Spleen (tissue), 7 donors: ENCODE results near the gene CTDSP2.

ENCODE experiments used
- CTCF ChIP-seq, 11 experiments: fragments of 200-600 bp in 7 of 11; fragments of 450-650 bp in 4 of 11; sonication (generic) in 4 of 11; IDR thresholded peaks in 8 of 11; conservative IDR thresholded peaks in 3 of 11; 1 replicate in 7 of 11; 2 replicates in 4 of 11; pipeline versions ENCODE4 v1.4.0 to v1.8.0; 2016 to 2021; ENCODE audit warnings: antibody characterized with exemption in 11 of 11, inconsistent platforms in 4 of 11, mild to moderate bottlenecking in 1 of 11
- POLR2A ChIP-seq, 3 donors: fragments of 450-650 bp; IDR thresholded peaks; one replicate each; pipeline ENCODE4 v1.5.1; 2017; ENCODE audit warnings: antibody characterized with exemption in 3 of 3, mild to moderate bottlenecking in 1 of 3
- donor health status: DM: no; HTN: no; CAD: no; lungs with moderate emphysema.
- donor health status: DM: no; HTN: no; CAD: no.
- donor health status: DM: no; HTN: no; CAD: no.

- TF ChIP-seq POLR2A (IDR thresholded peaks at IDR 0.05) (no peak), CTCF (IDR thresholded peaks at IDR 0.05 in 8 of 11, conservative IDR thresholded peaks at IDR 0.05 in 3 of 11) (no peak)
Measured at GRCh38 chr12:57796996-57797395, 49.5 kb downstream of the CTDSP2 start.
